Stimulated activated CD4-positive, alpha-beta T cell treated with anti-CD3 and anti-CD28 coated beads, Interleukin-1b, Interleukin-23, amount 100 ng/mL, for 1 hour (primary cell): ENCODE results near the gene PREX1.

Experiments used
- DNase-seq, 2 donors: peaks; one replicate each; pipeline ENCODE4 v3.0.0-alpha.2; 2020; ENCODE audit warnings: low read depth in 2 of 2

PREX1 gene

DNA sequence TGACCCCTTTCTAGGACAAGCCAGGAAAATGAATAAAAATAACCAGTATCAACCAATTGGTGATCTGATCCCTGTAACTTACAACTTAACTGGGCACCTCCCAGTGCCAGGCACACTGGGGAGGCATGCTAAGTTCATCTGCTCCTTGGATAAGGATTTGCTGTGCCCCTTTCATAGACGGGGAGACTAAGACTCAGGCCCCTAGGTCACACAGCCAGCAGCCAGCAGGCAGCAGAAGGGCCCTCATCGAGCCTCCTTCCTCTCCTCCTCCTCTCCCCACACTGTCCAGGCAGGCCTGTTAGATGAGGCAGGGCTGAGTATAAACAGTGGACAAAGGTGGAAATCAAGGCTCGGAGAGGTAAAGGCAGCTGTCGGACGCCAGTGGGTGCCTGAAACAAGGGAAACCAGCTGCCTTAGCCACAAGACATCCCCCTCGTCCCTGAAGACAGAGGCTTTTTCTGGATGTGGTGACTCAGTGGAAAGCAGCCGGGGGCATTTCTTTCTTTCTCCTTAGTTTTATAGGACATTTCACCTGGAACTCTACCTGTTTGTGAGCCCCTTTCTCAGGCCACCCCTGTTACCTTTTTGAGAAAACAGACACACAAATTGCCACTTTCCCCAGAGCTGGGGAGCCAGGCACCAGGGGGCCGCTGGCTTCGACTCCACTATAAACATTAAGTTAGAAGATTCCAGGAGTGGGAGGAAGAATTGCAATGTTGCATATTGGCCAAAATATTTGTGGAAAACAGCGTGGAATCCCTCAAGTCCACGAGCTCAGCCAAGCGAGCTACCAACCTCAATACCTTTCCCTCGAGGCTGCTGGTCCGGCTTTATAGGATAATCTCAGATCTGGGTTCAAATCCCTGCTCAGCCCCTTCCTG lies 166.0 kb downstream of the PREX1 start:
- DNase-seq = no peak

DNA sequence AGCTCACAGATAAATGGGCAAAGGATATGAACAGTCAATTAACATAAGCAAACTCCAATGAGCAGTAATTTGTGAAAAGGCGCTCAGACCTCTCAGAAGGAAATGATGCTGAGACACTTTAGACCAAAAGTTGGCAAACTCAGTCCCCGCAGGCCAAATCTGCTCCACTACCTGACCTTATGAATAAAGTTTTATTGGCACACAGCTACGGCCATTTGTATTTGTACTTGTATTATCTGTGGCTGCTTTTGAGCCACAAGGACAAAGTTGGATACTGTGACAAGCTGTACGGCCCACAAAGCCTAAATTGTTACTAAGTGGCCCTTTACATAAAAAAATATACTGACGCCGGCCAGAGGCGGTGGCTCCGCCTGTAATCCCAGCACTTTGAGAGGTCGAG lies 167.0 kb downstream of the PREX1 start:
- DNase-seq = no peak

DNA sequence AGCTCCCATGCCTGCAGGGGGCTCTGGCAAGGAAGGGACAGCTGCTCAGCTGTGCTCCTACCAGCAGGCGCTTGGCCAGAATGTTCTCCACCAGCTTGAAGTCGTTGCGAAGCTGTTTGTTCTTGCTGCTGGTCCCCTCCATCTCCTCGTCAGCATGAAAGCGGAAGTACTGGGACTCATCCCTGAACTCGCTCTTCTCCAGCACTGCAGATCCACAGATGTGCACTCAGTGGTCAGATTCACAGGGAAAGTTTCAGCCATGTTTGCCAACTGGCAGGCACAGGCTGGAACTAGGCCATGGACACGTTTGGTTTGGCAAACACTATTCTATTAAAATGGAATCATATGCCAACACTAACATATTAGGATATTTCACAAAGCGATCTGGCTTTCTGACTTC lies 167.9 kb downstream of the PREX1 start:
- no peak for DNase-seq

DNA sequence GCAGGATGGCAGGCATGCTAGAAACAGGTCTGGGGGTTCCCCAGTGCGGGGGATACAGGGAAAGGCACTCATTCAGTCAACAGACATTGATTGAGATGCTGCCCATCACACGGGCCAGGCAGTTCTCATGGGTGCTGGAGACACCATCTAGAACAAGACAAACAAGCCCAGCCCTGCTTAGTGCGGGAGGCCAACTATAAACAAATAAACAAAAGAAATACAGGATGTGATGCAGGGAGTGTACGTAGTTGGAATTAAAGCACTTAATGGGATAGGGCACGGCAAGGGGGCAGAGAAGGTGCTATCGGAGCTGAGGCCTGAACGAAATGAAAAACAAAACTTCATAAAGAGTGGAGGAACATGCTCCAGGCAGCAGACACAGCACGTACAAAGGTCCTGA lies 169.3 kb downstream of the PREX1 start:
- DNase-seq = no peak

DNA sequence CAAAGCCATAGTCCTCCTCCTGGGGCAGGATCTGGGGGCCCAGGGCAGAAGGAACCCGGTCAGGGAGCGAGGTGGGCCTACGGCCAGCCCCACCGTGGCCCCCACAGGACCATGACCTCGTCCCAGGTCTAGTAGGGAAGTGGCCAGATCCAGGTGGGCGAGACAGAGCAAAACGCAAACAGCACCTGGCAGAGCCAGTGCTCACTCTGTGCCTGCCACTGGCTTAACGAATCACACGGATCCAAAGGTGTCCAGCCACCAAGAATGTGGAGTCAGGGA lies 169.7 kb downstream of the PREX1 start:
- no peak for DNase-seq

DNA sequence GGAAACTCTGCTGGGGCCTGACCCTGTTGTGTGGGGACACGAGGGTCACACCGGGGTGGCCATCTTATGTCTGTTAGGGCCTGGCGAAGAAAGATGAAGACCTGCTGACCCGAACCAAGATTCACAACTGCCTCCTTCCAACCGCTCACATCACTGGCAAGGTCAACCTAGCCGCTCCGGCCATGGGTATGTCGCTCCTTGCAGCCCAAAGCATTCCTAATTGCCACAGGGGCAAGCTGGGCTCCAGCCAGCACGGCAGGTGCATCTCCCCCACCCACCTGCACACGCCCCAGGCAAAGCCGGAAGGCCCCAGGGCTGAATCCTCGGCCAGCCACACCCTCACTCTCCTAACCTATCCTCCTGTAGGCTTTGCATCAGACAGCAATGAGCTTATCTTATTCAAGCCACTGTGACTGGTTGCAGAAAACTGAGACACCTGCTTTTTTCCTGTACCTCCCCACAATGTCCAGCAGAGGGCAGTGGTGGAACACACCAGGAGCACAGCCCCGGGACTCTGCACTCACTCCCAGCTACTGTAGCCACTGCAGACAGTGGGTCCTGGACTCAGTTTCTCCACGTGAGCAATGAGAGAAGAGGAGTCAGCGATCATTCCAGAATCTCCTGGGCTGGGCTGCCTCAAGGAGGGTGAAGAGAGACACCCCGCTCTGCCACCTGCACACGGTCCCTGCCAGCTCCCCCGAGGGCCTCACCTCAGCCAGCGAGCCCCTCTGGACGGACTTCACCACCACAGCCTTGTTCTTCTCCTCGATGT lies 170.2 kb downstream of the PREX1 start:
- DNase-seq = peak; percentile 18 to 23

DNA sequence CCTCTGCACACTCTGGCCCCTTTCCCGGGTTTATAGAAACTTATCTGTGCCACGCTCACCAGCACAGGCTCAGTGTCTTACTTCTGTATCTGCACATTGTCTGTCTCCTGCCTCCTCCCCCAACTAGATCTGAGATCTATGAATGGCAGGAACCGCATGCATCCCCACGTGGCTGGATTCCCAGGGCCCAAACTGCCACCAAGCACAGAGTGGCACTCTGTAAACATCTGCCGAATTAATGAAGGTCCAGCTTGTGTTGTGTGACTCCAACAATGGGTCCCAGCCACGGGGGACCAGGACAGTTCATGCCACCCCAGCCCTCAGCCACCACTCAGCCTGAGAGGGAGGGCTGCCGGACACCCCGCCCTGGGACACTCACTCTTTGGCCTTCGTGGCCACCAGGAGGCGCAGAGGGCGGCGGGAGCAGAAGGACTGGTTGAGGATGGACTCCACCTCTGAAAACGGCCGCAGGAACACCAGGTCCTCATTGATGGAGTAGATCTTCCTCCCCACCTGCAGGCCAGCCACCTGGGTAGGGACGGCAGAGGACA lies 171.1 kb downstream of the PREX1 start:
- DNase-seq = no peak

DNA sequence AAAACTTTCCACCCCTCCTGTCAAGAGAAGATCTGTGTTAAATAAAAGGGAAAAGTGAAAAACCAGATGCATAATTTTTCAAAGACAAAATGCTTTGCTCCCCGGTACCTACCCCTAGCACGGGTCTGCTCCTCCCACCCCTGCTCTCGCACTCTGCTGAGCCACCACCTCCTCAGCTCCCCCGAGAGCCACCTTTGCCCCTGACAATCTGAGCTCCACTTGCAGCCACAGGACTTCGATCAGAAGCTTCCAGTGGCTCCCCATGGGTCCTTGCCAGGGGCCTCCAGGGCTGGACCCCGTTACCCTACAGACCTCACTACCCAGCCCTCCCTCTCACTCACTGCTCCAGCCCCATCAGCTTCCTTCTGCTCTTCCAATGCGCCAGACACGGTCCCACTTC lies 171.7 kb downstream of the PREX1 start:
- no peak for DNase-seq

DNA sequence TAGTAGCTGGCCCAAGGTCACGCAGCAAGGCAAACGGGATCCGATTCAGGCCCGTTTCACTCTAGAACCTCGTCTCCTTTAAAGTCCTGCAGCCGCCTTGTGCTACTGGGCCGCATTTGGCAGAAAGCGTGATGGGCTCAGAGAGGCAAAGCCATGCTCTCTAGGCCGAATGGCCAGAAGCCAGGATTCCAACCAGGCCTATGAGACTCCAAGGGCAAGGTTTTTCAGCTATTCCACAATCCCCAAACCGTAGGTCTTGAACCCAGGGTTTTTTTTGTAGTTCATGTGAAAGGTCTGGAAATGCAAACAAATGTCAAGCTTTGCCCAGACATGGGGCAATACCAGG lies 174.1 kb downstream of the PREX1 start:
- no peak for DNase-seq

DNA sequence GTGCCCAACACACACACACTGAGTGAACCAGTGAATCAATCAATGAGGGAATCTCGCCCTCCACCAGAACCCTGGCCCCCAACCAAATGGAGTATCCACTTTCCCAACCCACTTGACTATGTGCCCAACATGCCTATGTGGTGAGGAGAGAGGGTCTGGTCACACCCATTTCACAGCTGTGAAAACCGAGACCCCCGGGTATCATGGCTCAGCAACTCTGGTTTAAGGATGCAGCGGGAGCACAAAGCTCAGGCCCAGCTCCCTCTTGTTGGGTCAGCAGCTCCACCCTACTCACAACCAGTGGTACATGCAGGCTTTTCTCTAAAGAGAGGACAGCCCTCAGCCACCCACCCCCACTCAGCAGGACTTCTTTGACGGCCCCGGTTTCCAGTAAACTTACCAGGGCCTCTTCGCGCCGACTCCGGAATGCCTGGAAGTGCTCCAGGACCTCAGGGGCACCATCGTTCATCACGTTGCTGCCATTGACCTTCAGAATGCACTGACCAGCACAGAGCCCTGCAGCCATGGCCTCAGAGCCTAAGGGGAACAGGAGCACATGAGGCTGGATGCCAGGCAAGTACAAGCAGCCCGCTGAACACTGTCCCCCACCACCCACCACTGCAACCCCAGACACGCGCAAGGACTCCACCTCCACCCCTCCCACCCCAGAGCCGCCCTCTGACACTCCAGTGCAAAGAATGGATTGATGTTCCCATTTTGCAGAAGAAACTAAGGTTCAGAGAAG lies 174.7 kb downstream of the PREX1 start:
- DNase-seq = no peak

DNA sequence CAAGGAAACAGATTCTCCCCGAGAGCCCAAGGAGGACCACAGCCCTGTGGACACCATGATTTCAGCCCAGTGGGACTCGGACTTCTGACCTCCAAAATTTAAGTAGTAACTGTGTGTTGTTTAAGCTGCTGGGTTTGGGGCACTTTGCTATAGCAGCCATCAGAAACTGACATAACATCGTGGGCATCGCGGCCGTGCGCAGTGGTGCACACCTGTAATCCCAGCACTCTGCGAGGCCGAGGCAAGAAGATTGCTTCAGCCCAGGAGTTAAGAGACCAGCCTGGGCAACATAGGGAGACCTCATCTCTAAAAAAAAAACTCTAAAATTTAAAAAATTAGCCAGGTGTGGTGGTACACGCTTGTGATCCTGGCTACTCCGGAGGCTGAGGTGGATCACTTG lies 175.8 kb downstream of the PREX1 start:
- no peak for DNase-seq

DNA sequence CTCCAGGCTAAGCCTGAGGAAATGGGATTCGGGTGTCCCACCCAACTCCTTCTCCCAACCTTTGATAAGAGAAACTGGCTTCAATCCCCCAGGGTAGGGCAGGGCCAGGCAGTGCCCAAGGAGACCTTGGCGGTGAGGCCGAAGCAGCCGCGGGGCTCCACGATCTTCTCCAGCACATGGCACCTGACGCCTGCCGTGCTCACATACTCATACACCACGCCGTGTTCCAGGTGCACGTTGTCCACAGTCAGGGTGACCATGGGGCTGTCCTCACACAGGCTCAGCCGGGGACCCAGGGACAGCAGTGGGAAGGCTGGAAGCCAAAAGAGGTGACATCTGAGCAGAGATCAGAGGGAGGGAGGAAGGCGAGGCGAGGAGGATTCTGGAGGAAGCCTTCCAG lies 176.5 kb downstream of the PREX1 start:
- no peak for DNase-seq

DNA sequence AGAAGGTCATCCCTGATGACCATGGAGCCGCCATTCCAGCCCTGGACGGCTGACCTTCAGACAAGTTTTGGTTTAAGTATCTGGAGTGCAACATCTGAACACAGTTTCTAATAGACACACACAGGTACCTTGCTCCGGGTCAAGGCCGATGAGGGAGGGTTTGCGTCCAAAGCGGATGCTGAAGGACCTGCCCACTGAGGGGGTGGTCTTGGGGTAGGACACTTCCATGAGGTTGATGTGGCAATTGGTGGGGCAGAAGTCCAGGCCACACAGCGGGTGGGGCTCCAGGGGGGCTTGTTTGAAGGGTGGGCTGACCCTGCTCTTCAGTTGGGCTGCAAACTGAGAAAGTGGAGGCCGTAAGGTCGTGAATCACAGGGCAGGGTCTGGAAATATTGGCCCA lies 177.9 kb downstream of the PREX1 start:
- DNase-seq = no peak

DNA sequence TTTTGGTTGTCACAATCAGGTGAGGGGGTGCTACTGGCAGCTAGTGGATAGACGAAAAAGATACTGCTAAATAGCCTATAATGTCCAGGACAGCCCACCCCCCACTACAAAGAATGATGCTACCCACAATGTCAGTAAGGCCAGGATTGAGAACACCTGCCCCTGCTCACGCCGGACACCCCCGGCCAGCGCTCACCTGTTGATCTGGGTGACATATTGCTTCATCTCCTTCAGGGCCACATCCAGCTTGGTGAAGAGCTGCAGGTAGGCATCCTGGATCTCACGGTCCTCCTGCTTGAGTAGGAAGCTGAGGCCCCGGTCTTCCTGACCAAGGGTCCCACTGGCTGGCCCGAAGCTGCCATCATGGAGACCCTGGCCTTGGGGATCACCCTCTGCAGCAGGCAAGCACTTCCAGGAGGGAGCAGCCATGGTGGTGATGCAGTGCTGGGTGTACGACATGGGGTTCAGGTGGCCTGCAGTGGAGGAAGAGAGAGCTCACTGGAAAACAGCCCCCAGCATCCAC lies 178.6 kb downstream of the PREX1 start:
- no peak for DNase-seq

DNA sequence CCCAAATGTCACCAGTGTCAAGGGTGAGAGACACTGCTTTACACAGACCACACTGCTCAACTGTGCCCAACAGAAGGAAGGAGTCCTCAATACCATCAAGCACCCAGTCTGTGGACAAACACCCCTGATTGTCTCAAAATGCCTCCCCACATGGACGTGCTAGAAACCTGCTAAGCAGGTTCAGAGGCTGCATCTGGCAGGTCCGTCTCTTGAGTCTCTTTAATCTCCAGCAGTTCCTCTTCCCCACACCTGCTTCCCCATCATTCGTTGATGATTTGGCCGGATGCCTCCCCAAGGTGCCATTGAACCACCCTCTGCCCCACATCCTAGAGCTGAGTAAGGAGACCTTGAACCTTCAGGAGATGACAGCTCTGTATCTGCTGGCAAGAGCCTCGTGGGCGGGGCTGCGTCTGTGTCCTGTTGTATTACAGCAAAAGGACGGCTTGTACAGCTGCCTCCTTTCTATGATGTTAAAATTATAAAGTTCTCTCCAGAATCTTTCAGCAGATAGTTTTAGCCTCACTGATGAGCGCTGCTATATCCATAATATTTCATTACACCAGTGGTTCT lies 179.2 kb downstream of the PREX1 start:
- no peak for DNase-seq

DNA sequence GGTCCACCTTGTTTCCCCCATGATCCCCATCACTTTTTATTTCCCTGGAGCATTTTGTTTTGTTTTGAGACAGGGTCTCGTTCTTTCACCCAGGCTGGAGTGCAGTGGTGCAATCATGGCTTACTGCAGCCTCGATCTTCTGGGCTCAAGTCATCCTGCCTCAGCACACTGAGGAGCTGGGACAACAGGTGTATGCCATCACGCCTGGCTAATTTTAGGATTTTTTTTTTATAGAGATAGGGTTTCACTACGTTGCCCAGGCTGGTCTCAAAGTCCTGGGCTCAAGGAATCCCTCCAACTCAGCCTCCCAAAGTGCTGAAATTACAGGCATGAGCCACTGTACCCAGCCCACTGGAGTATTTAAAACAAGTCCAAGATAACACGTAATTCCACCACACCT lies 179.9 kb downstream of the PREX1 start:
- no peak for DNase-seq

DNA sequence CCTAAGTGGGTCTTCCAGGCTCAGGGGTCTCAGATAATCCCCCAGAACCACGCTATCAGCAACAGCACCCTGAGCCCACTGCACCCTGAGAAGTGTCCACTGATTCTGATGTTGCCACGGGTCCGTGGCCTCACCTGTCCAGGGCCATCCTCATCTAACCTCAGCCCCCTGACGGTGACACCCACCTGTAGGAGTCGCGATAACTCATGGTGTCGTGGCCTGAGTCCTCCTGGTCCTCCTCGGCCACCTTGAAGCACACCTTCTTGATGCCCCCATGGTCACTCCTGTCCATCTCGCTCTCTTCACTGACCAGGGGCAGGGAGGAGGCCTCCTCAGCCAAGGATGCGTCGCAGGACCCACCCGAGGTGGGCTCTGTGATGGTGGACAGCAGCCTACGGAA lies 182.1 kb downstream of the PREX1 start:
- DNase-seq = no peak

DNA sequence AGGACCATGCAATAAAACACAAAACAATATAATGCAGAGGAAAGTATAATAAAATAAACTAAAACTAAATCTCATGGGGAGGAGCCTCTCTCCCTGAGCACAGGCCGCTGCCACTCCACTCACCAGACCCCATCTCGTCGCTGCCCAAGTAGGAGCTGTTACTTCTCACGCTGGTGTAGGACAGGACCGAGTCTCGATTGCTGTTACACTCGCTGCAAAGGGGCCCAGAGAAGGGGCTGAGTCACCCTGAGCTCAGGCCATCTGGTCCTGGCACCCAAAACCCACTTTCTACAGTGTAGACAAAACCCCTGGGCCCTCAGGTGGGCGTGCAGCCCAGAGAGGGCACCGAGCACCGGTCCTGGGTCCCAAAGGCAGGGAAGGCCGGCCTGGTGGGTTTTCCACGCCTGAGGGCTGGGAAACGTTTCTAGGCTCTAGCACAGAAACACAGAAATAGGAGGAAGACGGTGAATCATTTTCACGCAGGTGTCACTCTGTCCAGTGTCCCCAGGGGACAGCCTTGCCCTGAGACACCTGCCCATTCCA lies 183.4 kb downstream of the PREX1 start:
- no peak for DNase-seq

DNA sequence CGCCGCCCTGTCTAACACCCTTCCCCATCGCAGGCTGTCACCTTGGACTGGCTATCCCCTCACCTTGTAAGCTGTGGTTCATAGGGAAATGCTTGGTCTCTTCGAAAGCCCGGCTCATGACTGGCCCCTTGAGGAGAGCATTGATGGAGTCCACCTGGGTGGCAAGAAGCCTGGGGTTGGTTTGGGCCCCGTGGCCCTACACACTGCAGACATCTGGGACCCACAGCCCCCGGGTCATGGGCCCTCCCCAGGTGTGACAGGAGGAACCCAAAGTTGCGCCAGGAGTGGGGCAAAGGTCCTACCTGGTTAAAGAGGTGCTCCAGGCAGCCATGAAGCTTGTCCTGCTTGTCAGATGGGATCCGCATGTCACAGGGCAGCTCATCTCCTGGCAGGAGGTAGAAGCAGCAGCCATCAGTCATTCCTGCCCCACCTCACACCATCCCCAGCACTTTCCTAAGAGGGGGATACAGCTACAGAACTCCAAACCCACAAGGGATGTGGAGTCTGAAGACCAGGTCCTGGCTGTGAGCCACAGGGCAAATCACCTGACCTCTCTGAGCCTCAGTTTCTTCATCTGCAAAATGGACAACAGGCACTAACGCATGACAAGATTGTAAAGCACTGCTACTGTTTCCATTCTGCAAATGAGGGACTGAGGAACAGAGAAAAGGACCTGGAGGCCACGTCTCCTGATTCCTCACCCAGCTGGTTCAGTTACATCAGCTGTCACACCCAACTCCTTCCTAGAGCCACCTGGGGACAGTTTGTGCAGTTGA lies 185.5 kb downstream of the PREX1 start:
- no peak for DNase-seq

DNA sequence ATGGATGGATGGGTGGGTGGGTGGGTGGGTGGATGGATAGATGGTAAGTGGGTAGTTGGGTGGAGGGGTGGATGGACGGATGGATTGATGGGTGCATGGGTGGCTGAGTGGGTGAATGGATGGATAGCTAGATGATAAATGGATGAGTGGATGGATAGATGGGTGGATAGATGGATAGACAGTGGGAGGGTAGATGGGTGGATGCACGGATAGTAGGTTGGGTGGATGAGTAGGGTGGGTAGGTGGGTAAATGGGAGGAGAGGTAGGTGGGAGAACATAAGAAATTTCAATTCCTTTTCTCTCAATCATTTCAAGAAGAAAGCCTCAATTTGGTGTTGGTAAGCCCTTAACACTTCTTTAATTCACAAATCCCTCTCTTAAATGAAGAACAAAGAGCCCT lies 186.9 kb downstream of the PREX1 start:
- no peak for DNase-seq

DNA sequence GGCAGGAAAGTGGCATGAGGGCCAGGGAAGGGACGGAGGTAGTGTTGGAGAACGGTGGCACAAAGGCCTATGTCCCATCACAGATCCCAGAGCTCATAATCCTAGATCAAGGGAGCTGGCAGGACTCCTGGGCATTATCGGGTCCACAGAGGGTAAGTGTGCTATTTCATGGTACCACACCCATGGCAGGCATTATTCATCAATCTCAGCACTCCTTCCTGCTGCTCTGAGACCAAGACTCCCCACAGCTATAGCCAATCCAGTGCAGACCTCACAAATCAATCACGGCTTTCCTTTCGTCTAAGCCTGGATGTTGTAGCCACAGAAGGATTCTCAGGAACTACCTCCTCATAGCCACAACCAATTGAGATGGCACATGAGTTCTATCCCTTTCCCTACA lies 187.9 kb downstream of the PREX1 start:
- no peak for DNase-seq
